ENCODE data around the gene DAPK1. TPM values are rescaled to one million over a fixed set of nuclear protein-coding genes. Genes with fewer than 3 reads are reported as not detected.

The DAPK1 gene
- total and polyA plus RNA-seq, 4 donors = 33.0 to 301 (median 94.1) TPM

DNA sequence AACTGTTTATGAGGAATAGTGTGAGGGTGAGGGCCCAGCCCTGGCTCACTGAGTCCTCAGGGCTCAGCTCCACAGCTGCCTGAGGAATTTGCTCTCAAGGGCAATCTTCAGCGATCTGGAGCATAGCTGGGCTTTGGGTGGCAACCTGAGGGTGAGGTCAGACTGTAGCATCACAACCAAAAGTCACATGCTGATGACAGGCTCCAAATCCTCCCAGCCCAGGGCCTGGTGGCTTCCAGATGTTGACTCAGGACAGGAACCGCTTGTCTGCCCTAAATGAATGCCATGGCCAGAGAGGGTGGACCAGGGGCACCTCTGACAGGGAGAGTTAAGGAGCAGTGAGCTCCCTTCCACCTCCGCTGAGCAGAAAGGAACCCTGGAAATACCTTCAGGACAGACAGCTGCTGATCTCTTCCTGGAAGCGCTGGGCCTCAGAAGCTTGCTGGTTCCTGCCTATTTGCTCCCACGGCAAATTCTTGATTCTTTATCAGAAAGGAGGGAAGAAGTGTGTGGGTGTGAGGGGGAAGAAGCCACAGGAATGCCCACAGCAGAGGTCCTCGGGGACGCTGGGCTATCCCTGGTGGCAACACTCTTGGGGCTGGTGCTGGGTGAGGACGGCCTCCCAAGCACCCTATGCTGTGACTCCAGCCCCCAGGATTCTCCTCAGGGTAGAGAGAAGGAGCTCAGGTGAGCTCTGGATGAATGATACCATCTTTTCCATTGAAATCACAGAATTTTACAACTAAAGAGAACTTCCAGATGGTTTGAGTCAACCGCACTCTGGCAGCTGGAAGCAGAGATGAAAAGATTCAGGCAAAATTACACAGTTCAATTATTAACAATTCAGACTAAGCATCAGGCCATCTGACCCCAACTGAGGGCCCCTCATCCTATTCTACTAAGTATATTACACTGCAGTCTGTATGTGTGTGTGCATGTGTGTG lies 214.5 kb downstream of the DAPK1 start:
- TF ChIP-seq, protein P1, sequence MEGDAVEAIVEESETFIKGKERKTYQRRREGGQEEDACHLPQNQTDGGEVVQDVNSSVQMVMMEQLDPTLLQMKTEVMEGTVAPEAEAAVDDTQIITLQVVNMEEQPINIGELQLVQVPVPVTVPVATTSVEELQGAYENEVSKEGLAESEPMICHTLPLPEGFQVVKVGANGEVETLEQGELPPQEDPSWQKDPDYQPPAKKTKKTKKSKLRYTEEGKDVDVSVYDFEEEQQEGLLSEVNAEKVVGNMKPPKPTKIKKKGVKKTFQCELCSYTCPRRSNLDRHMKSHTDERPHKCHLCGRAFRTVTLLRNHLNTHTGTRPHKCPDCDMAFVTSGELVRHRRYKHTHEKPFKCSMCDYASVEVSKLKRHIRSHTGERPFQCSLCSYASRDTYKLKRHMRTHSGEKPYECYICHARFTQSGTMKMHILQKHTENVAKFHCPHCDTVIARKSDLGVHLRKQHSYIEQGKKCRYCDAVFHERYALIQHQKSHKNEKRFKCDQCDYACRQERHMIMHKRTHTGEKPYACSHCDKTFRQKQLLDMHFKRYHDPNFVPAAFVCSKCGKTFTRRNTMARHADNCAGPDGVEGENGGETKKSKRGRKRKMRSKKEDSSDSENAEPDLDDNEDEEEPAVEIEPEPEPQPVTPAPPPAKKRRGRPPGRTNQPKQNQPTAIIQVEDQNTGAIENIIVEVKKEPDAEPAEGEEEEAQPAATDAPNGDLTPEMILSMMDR (IDR thresholded peaks at IDR 0.05; ENCODE audit: control extremely low read depth, extremely low read depth) = no peak
- peaks cover 0 to 21% (median 9%) of the 10 kb centered on the region in 4 donors for H3K36me3 ChIP-seq (ENCODE audit: control insufficient read depth in 4 of 4, insufficient read depth in 4 of 4, low read length in 4 of 4)
- no peaks in the 10 kb centered on the region for H3K9me3 ChIP-seq (ENCODE audit: control insufficient read depth in 4 of 4, insufficient read depth in 3 of 4, low read length in 3 of 4)
- no peak overlapping the region for H3K9ac ChIP-seq (ENCODE audit: insufficient read depth in 1 of 2, low read length in 2 of 2)
- H3K4me3 ChIP-seq = no peak overlapping the region
- H3K27me3 ChIP-seq (ENCODE audit: control insufficient read depth in 3 of 3, insufficient read depth in 3 of 3, low read length in 2 of 3) = no peaks in the 10 kb centered on the region
- WGBS, 2 donors = 62 to 71% methylated on average over 9 of the region's 9 CpGs
- ATAC-seq (ENCODE audit: insufficient read depth, low FRiP score) (peak; percentile 38), DNase-seq (peak; percentile 79 to 93 (median 89))
- peak overlapping the region in 1 of 2 donors; percentile 88 for H3K27ac ChIP-seq (ENCODE audit: low read depth in 1 of 2, low read length in 1 of 2)
- peaks cover 0 to 36% (median 19%) of the 10 kb centered on the region in 5 donors for H3K4me1 ChIP-seq (ENCODE audit: control insufficient read depth in 5 of 5, insufficient read depth in 5 of 5, low read length in 5 of 5)

DNA sequence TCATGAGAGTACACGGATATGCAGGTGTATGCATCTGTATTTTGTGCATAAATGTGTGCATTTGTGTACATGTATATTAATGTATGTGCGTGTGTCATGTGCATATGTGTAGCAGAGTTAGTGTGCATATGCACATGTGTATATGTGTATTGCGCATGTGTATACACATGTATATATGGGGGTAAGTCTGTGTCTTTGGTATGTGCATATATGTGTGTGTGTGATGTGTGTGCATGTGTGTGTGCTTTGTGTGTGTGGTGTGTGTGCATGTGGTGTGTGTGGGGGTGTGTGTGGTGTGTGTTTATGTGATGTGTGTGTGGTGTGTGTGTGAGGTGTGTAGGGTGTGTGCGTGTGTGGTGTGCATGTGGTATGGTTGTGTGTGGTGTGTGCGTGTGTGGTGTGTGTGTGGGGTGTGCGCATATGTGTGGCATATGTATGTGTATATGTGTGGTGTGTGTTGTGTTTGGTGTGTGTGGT lies 215.2 kb downstream of the DAPK1 start:
- peaks cover 0 to 15% (median 6%) of the 10 kb centered on the region in 4 donors for H3K36me3 ChIP-seq (ENCODE audit: control insufficient read depth in 4 of 4, insufficient read depth in 4 of 4, low read length in 4 of 4)
- peak overlapping the region; percentile 2 to 80 for H3K27ac ChIP-seq (ENCODE audit: low read depth in 1 of 2, low read length in 1 of 2)
- no peak for DNase-seq
- H3K9ac ChIP-seq (ENCODE audit: insufficient read depth in 1 of 2, low read length in 2 of 2) = peak overlapping the region in 1 of 2 donors; percentile 52
- H3K27me3 ChIP-seq (ENCODE audit: control insufficient read depth in 3 of 3, insufficient read depth in 3 of 3, low read length in 2 of 3) = no peaks in the 10 kb centered on the region
- H3K9me3 ChIP-seq (ENCODE audit: control insufficient read depth in 4 of 4, insufficient read depth in 3 of 4, low read length in 3 of 4) = no peaks in the 10 kb centered on the region
- WGBS, 2 donors = 91 to 94% methylated on average over 6 of the region's 6 CpGs
- peaks cover 0 to 36% (median 19%) of the 10 kb centered on the region in 5 donors for H3K4me1 ChIP-seq (ENCODE audit: control insufficient read depth in 5 of 5, insufficient read depth in 5 of 5, low read length in 5 of 5)
- H3K4me3 ChIP-seq = no peak overlapping the region
- TF ChIP-seq, protein P1 (IDR thresholded peaks at IDR 0.05; ENCODE audit: control extremely low read depth, extremely low read depth) = no peak
- no peak for ATAC-seq (ENCODE audit: insufficient read depth, low FRiP score)

DNA sequence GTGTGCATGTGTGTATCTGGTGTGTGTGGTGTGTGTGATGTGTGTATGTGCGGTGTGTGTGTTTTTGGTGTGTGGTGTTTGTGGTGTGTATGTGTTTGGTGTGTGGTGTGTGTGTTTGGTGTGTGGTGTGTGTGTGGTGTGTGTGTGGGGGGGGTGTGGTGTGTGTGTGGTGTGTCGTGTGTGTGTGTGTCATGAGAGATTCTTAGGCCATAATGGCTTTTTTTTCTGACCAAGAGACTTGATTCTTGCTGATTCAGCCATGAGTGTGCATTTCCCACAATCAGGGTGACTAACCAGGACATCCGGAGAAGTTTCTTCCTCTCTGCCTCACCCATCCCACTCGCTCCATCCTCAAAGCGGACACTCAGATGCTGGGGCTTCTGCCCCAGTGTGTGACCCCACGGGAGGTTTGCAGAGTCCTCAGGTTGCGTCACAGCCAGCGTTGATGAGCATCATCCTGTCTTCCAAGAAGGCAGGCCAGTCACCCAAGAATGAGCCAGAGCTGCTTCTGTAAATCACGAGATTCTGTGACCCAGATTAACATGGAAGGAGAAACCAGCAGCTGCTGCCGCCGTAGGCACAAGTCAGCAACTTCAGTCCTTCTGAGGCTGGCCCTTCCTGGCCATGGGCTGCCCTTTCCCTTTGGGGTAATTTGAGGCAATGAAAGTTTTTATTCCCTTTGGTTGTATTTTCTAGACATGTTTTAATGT lies 215.8 kb downstream of the DAPK1 start:
- H3K27ac ChIP-seq (ENCODE audit: low read depth in 1 of 2, low read length in 1 of 2) = peak overlapping the region; percentile 2 to 80
- peaks cover 0 to 36% (median 19%) of the 10 kb centered on the region in 5 donors for H3K4me1 ChIP-seq (ENCODE audit: control insufficient read depth in 5 of 5, insufficient read depth in 5 of 5, low read length in 5 of 5)
- H3K9me3 ChIP-seq (ENCODE audit: control insufficient read depth in 4 of 4, insufficient read depth in 3 of 4, low read length in 3 of 4) = no peaks in the 10 kb centered on the region
- H3K36me3 ChIP-seq (ENCODE audit: control insufficient read depth in 4 of 4, insufficient read depth in 4 of 4, low read length in 4 of 4) = peaks cover 0 to 10% (median 4%) of the 10 kb centered on the region in 4 donors
- H3K27me3 ChIP-seq (ENCODE audit: control insufficient read depth in 3 of 3, insufficient read depth in 3 of 3, low read length in 2 of 3) = no peaks in the 10 kb centered on the region
- DNase-seq = peak; percentile 72 to 82 (median 77)
- peak; percentile 76 for ATAC-seq (ENCODE audit: insufficient read depth, low FRiP score)
- peak overlapping the region in 1 of 2 donors; percentile 52 for H3K9ac ChIP-seq (ENCODE audit: insufficient read depth in 1 of 2, low read length in 2 of 2)
- 41 to 42% methylated on average over 11 of the region's 11 CpGs for WGBS, 2 donors
- no peak overlapping the region for H3K4me3 ChIP-seq
- TF ChIP-seq, protein P1 (IDR thresholded peaks at IDR 0.05; ENCODE audit: control extremely low read depth, extremely low read depth) = no peak

Data from lung (tissue), 12 donors.